Measurements from ENCODE around the gene UBE3B.

DNA sequence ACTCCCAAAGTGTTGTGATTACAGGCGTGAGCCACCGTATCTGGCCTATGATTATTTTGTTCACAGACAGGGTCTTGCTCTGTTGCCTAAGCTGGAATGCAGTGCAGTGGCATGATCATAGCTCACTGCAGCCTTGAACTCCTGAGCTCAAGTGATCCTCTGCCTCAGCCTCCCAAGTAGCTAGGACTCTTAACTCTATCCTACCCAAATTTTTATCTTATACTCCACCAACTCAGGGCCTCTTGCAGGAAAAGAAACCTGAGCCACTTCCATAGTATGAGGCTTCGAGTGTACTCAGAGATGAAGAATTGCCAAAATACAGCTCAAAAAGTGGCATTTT lies 95.0 kb downstream of the UBE3B start:
- TF ChIP-seq, protein P1, sequence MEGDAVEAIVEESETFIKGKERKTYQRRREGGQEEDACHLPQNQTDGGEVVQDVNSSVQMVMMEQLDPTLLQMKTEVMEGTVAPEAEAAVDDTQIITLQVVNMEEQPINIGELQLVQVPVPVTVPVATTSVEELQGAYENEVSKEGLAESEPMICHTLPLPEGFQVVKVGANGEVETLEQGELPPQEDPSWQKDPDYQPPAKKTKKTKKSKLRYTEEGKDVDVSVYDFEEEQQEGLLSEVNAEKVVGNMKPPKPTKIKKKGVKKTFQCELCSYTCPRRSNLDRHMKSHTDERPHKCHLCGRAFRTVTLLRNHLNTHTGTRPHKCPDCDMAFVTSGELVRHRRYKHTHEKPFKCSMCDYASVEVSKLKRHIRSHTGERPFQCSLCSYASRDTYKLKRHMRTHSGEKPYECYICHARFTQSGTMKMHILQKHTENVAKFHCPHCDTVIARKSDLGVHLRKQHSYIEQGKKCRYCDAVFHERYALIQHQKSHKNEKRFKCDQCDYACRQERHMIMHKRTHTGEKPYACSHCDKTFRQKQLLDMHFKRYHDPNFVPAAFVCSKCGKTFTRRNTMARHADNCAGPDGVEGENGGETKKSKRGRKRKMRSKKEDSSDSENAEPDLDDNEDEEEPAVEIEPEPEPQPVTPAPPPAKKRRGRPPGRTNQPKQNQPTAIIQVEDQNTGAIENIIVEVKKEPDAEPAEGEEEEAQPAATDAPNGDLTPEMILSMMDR (conservative IDR thresholded peaks at IDR 0.05) = no peak
- TF ChIP-seq ZFX (IDR thresholded peaks at IDR 0.05) = no peak

Measured in C4-2B (cell line).